Endothelial cell of umbilical vein (primary cell): ENCODE measurements around the gene ADPGK. TPM values are rescaled to one million over a fixed set of nuclear protein-coding genes. Genes with fewer than 3 reads are reported as not detected.

Source experiments
- BruUV-seq: library from RNA; stranded (reverse); fragments of 400-500 nt; replicated peaks from 2 replicates; lab custom pipeline; 2021; lab: Mats Ljungman, UMichigan
- CTCF ChIA-PET: fragments of 300-600, 350-600 bp; sonication (Branson Sonifier 250); formaldehyde crosslinking; loops from one replicate; lab custom pipeline; 2021; ENCODE audit warnings: antibody characterized with exemption, inconsistent platforms; lab: Charles Lee
- POLR2A ChIA-PET: fragments of 300-600, 350-600 bp; sonication (Branson Sonifier 250); formaldehyde crosslinking; loops from one replicate; lab custom pipeline; 2021; ENCODE audit warnings: antibody characterized with exemption, inconsistent platforms; lab: Charles Lee
- DNase-seq: peaks from one replicate; pipeline ENCODE4 v3.0.0-alpha.2; 2011; ENCODE audit warnings: low read depth, low spot score
- FAIRE-seq: peaks from 2 replicates; lab custom pipeline; 2011; peaks lifted over from hg19 to GRCh38; lab: Jason Lieb, UNC
- H2AFZ ChIP-seq: 2 replicates; pipeline ENCODE4 v1.6.0; 2012; ENCODE audit warnings: low read depth, low read length, control low read depth, inconsistent platforms
- H3K27ac ChIP-seq: 2 replicates; pipeline ENCODE4 v1.5.1; 2011; ENCODE audit warnings: low read depth, mild to moderate bottlenecking, control low read depth, low read length, moderate library complexity; ENCODE audit not compliant: insufficient read depth
- H3K27me3 ChIP-seq, 2 experiments: 2 replicates each; pipeline versions ENCODE4 v1.6.0 to v1.6.1; 2011; ENCODE audit warnings: low read length in 2 of 2, mixed read lengths in 1 of 2; ENCODE audit not compliant: control insufficient read depth in 2 of 2, insufficient read depth in 2 of 2
- H3K36me3 ChIP-seq, 2 experiments: 2 replicates in 1 of 2; 3 replicates in 1 of 2; pipeline ENCODE4 v1.5.1; 2011; ENCODE audit warnings: low read length in 2 of 2, mild to moderate bottlenecking in 1 of 2, moderate library complexity in 1 of 2; ENCODE audit not compliant: control insufficient read depth in 2 of 2, insufficient read depth in 2 of 2; ENCODE audit errors: extremely low read depth in 1 of 2
- H3K4me1 ChIP-seq: 3 replicates; pipeline ENCODE4 v1.5.1; 2011; ENCODE audit warnings: mild to moderate bottlenecking, low read length; ENCODE audit not compliant: control insufficient read depth, insufficient read depth; ENCODE audit errors: extremely low read depth
- H3K4me2 ChIP-seq: 2 replicates; pipeline ENCODE4 v1.6.1; 2011; ENCODE audit warnings: low read length, control low read depth, mixed read lengths; ENCODE audit not compliant: insufficient read depth
- H3K4me3 ChIP-seq, 3 experiments: fragments of 200-600 bp in 1 of 3; sonication (generic), shearing (Covaris generic) in 1 of 3; replicated peaks in 1 of 3; 2 replicates each; pipeline ENCODE4 v1.5.1; 2011 to 2016; ENCODE audit warnings: control low read depth in 3 of 3, low read length in 3 of 3, mild to moderate bottlenecking in 2 of 3, inconsistent platforms in 1 of 3, low read depth in 1 of 3, moderate library complexity in 1 of 3; ENCODE audit not compliant: insufficient read depth in 1 of 3
- H3K79me2 ChIP-seq: 2 replicates; pipeline ENCODE4 v1.6.0; 2012; ENCODE audit warnings: low read length, inconsistent platforms; ENCODE audit not compliant: control insufficient read depth, insufficient read depth
- H3K9ac ChIP-seq: replicated peaks from 2 replicates; pipeline ENCODE3; 2011; ENCODE audit warnings: low read length, control low read depth; ENCODE audit not compliant: insufficient read depth; ENCODE audit errors: extremely low read depth
- H3K9me1 ChIP-seq: replicated peaks from 3 replicates; pipeline ENCODE4 v1.6.0; 2011; ENCODE audit warnings: mild to moderate bottlenecking, low read length; ENCODE audit not compliant: control insufficient read depth, insufficient read depth; ENCODE audit errors: extremely low read depth
- H3K9me3 ChIP-seq: replicated peaks from 2 replicates; pipeline ENCODE4 v1.5.1; 2012; ENCODE audit warnings: low read length, inconsistent platforms; ENCODE audit not compliant: control insufficient read depth, insufficient read depth
- H4K20me1 ChIP-seq: replicated peaks from 2 replicates; pipeline ENCODE3; 2011; ENCODE audit warnings: mild to moderate bottlenecking, low read length; ENCODE audit not compliant: control insufficient read depth, insufficient read depth; ENCODE audit errors: extremely low read depth
- FOS ChIP-seq: IDR thresholded peaks from 2 replicates; pipeline ENCODE4 v1.6.1; 2011; ENCODE audit warnings: mild to moderate bottlenecking, low read length, moderate library complexity, borderline replicate concordance; ENCODE audit not compliant: insufficient read depth
- GATA2 ChIP-seq: IDR thresholded peaks from 2 replicates; pipeline ENCODE4 v1.7.0; 2011; ENCODE audit warnings: low read depth, mild to moderate bottlenecking, moderate library complexity, mixed read lengths, low read length; ENCODE audit not compliant: insufficient read length, insufficient read depth
- JUN ChIP-seq: IDR thresholded peaks from 2 replicates; pipeline ENCODE4 v1.6.1; 2011; ENCODE audit warnings: borderline replicate concordance, low read depth; ENCODE audit not compliant: insufficient read length, insufficient read depth
- MAX ChIP-seq: IDR thresholded peaks from 2 replicates; pipeline ENCODE4 v1.6.1; 2011; ENCODE audit not compliant: insufficient read depth, insufficient read length
- MYC ChIP-seq: IDR thresholded peaks from one replicate; pipeline ENCODE4 v1.6.1; 2011; ENCODE audit warnings: mild to moderate bottlenecking, low read depth, low read length
- POLR2AphosphoS5 ChIP-seq: IDR thresholded peaks from 2 replicates; pipeline ENCODE4 v1.6.1; 2012; ENCODE audit warnings: low read depth, mild to moderate bottlenecking, control low read depth, low read length, moderate library complexity; ENCODE audit not compliant: insufficient read depth
- dilution Hi-C: fragments of 300-500 bp; cut with MboI; formaldehyde crosslinking; loops from one replicate; pipeline ENCODE4 v1.15.0; 2019; ENCODE audit warnings: low sequenced_read_pairs; ENCODE audit not compliant: extremely low pct_ligation_motif_present
- intact Hi-C: fragments of 100-400 bp; cut with micrococcal nuclease; formaldehyde crosslinking; loops from one replicate; pipeline ENCODE4 v1.10.0; 2022
- polyA plus RNA-seq, 4 experiments: library from polyadenylated mRNA; depleted of rRNA in 3 of 4; stranded (reverse) in 3 of 4; unstranded in 1 of 4; fragments of >200 nt; gene quantifications; 2 replicates each; pipeline versions ENCODE4 v1.2.1 to v1.2.3, GENCODE V29; 2011 to 2012; ENCODE audit warnings: missing spikeins in 1 of 4
- total RNA-seq: library from RNA; stranded (reverse); gene quantifications from 2 replicates; pipeline ENCODE4 v1.2.3, GENCODE V29; 2021
- TF ChIP-seq, protein P1 (sequence below), 2 donors: IDR thresholded peaks; 1 replicate in 1 of 2; 2 replicates in 1 of 2; pipeline ENCODE4 v1.5.1; 2011; ENCODE audit warnings: low read length in 2 of 2, mild to moderate bottlenecking in 2 of 2, moderate library complexity in 2 of 2, control low read depth in 1 of 2, inconsistent platforms in 1 of 2, low read depth in 1 of 2; ENCODE audit not compliant: insufficient read depth in 1 of 2; ENCODE audit errors: extremely low read depth in 1 of 2

ADPGK gene
- total and polyA plus RNA-seq, 2 donors (not counting 3 experiments of a cell fraction or from before 2014, with no cell fraction given) = 51.0 to 57.1 TPM

DNA sequence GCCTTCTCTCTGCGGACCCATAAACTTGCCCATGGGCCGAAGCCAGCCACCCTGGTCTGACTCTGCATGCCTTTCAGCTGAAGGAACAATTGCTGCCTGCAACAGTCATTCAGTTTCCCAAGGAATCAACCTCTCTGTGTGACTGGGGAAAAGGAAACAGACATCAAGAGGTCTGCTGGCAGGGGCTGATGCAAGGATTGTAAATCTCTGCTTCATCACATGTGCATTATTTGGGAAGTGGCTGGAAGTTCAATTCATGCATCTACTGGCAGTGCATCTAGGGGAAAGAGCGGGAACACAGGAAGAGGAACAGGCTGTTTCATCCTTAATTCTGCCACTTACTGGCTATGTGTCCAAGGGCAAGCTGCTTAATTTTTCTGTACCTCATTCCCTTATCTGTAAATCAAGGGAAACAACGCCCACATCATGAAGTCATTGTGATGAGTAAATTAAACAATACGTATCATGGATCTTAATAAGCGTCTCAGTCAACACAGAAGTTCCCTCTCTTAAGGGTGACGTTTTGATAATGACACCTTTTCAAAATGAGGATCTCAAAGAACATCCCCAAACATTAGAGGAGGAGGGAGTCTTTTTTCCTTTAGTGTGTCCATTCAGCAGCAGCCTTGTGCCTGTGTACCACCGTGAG is 17.4 kb upstream of the ADPGK start:
- Histone ChIP-seq H3K9me1 (no peaks in the 10 kb centered on the region), H2AFZ (no peak overlapping the region), H3K36me3 (no peaks in the 10 kb centered on the region), H3K9ac (no peak overlapping the region), H3K27ac (no peak overlapping the region), H3K79me2 (no peaks in the 10 kb centered on the region), H3K4me2 (no peak overlapping the region), H3K4me3 (no peak overlapping the region), H3K27me3 (peaks cover 32 to 46% of the 10 kb centered on the region in 2 experiments), H4K20me1 (no peaks in the 10 kb centered on the region), H3K4me1 (peaks cover 6% of the 10 kb centered on the region), H3K9me3 (no peaks in the 10 kb centered on the region)
- dilution Hi-C loops (no loop called here), intact Hi-C loops (no loop called here)
- FAIRE-seq = no peak
- DNase-seq = no peak
- TF ChIP-seq GATA2 (no peak), MAX (no peak)
- TF ChIP-seq, protein P1, sequence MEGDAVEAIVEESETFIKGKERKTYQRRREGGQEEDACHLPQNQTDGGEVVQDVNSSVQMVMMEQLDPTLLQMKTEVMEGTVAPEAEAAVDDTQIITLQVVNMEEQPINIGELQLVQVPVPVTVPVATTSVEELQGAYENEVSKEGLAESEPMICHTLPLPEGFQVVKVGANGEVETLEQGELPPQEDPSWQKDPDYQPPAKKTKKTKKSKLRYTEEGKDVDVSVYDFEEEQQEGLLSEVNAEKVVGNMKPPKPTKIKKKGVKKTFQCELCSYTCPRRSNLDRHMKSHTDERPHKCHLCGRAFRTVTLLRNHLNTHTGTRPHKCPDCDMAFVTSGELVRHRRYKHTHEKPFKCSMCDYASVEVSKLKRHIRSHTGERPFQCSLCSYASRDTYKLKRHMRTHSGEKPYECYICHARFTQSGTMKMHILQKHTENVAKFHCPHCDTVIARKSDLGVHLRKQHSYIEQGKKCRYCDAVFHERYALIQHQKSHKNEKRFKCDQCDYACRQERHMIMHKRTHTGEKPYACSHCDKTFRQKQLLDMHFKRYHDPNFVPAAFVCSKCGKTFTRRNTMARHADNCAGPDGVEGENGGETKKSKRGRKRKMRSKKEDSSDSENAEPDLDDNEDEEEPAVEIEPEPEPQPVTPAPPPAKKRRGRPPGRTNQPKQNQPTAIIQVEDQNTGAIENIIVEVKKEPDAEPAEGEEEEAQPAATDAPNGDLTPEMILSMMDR (IDR thresholded peaks at IDR 0.05; ENCODE audit: extremely low read depth in 1 of 2, insufficient read depth in 1 of 2, low read depth in 1 of 2, low read length in 2 of 2) = no peak
- ChIA-PET POLR2A (no interaction called here), CTCF (no interaction called here)
- no TSS peak for BruUV-seq

- DNase-seq = no peak
- TF ChIP-seq JUN = no peak
- no peak for TF ChIP-seq POLR2AphosphoS5
- no peak for TF ChIP-seq FOS
- TF ChIP-seq, protein P1 (IDR thresholded peaks at IDR 0.05; ENCODE audit: extremely low read depth in 1 of 2, insufficient read depth in 1 of 2, low read depth in 1 of 2, low read length in 2 of 2) = no peak
- no peak for TF ChIP-seq MAX
- TF ChIP-seq GATA2 = no peak
- TF ChIP-seq MYC = no peak
- peaks cover 6% of the 10 kb centered on the region for H3K4me1 ChIP-seq
- H3K9ac ChIP-seq = no peak overlapping the region
- no peaks in the 10 kb centered on the region for H3K9me3 ChIP-seq
- no peak overlapping the region for H2AFZ ChIP-seq
- dilution Hi-C loops (no loop called here), intact Hi-C loops (loop anchor here (1.0 to 5.0 kb wide), 2 partner anchors 124 to 283 kb away; no protein-coding TSS in a partner anchor)
- ChIA-PET CTCF (interaction anchor here (0.7 to 1.0 kb wide), 2 partner anchors 283 to 284 kb away, joined by 4 to 5 read pairs; no protein-coding TSS in a partner anchor), POLR2A (interaction anchor here (0.7 kb wide), 1 partner anchor 309 kb away, joined by 3 read pairs; no protein-coding TSS in a partner anchor)
- no peak overlapping the region for H3K4me2 ChIP-seq
- no peaks in the 10 kb centered on the region for H3K9me1 ChIP-seq
- H3K27me3 ChIP-seq = peaks cover 45 to 56% of the 10 kb centered on the region in 2 experiments
- no peaks in the 10 kb centered on the region for H3K36me3 ChIP-seq
- H4K20me1 ChIP-seq = no peaks in the 10 kb centered on the region
- no peak overlapping the region for H3K27ac ChIP-seq
- no peak overlapping the region for H3K4me3 ChIP-seq
- no peaks in the 10 kb centered on the region for H3K79me2 ChIP-seq
- BruUV-seq = no TSS peak
- no peak for FAIRE-seq
These were observed 14.3 kb upstream of the ADPGK start for GRCh38 chr15:72797834-72798233.
